Ovary (tissue), 3 donors: ENCODE measurements around the gene MAFG.

Source experiments
- CTCF ChIP-seq, 3 donors: fragments of 450-650 bp in 2 of 3; fragments of 200-600 bp in 1 of 3; IDR thresholded peaks; one replicate each; pipeline versions ENCODE4 v1.5.1 to v1.8.0; 2016 to 2022; ENCODE audit warnings: antibody characterized with exemption in 3 of 3, mild to moderate bottlenecking in 1 of 3
- POLR2A ChIP-seq: fragments of 450-650 bp; IDR thresholded peaks from one replicate; pipeline ENCODE4 v1.6.1; 2017; ENCODE audit warnings: antibody characterized with exemption, mild to moderate bottlenecking, moderate library complexity
- donor health status: DM: no; HTN: no; CAD: no.

- no peak for TF ChIP-seq CTCF (IDR thresholded peaks at IDR 0.05)
- no peak for TF ChIP-seq POLR2A
Measured at GRCh38 chr17:81931189-81931556, 3.6 kb upstream of the MAFG start.
